Nephron (organoid): ENCODE data around the gene NLRP6.
"Not testable (repeated sequence)": the region's sequence is repeated elsewhere in the genome, so short reads cannot be mapped to it uniquely, and the experiment has no call there.

Experiments
- H3K27ac Mint-ChIP-seq, 3 experiments: 2 replicates each; pipeline ENCODE4 v1.8.0; 2020; ENCODE audit warnings: mixed read lengths in 3 of 3, mild to moderate bottlenecking in 2 of 3, moderate library complexity in 1 of 3
- H3K27me3 Mint-ChIP-seq: 2 replicates; pipeline ENCODE4 v1.8.0; 2021; ENCODE audit warnings: low read depth, mild to moderate bottlenecking, moderate library complexity, mixed read lengths
- H3K36me3 Mint-ChIP-seq: 2 replicates; pipeline ENCODE4 v1.8.0; 2020; ENCODE audit warnings: low read depth, mixed read lengths
- H3K4me1 Mint-ChIP-seq: 2 replicates; pipeline ENCODE4 v1.8.0; 2020; ENCODE audit warnings: mixed read lengths
- H3K4me3 Mint-ChIP-seq, 3 experiments: 2 replicates each; pipeline ENCODE4 v1.8.0; 2020; ENCODE audit warnings: mild to moderate bottlenecking in 3 of 3, mixed read lengths in 3 of 3, moderate library complexity in 2 of 3
- H3K9me3 Mint-ChIP-seq: 2 replicates; pipeline ENCODE4 v1.8.0; 2020; ENCODE audit warnings: mixed read lengths
- CTCF ChIP-seq, 3 experiments: fragments of 200-600 bp; sonication (generic); IDR thresholded peaks; one replicate each; pipeline ENCODE4 v1.5.0; 2021; ENCODE audit warnings: antibody characterized with exemption in 3 of 3; ENCODE audit not compliant: unreplicated experiment in 3 of 3

Gene NLRP6

GRCh38 chr11:324156-324555 is 45.9 kb downstream of the NLRP6 start:
- H3K27me3 Mint-ChIP-seq = no peaks in the 10 kb centered on the region
- TF ChIP-seq CTCF (IDR thresholded peaks at IDR 0.05; ENCODE audit: unreplicated experiment in 3 of 3) = no peak

DNA sequence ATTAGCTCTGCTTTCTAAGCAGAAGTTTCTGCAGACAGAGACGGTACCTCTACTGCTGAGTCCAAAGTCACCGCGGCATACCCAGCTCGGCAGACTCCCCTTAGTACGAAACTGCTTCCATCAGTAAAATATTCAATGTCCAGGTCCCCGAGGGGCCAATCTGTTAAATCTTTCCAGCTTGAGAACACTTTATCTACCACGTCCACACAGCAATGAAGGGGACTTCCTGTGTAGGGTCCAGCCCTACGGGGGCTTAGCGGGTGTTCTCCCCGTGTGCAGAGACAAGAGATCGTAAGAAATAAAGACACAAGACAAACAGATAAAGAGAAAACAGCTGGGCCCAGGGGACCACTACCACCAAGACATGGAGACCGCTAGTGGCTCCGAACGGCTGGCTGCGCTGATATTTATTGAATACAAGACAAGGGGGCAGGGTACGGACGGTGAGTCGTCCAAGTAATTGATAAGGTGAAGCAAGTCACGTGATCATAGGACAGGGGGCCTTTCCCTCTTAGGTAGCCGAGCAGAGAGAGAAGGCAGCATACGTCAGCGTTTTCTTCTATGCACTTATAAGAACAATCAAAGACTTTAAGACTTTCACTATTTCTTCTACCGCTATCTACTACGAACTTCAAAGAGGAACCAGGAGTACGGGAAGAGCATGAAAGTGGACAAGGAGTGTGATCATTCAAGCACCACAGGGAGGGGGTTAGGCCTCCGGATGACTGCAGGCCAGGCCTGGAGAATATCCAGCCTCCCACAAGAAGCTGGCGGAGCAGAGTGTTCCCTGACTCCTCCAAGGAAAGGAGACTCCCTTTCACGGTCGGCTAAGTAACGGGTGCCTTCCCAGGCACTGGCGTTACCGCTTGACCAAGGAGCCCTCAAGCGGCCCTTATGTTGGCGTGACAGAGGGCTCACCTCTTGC is 46.6 kb downstream of the NLRP6 start:
- H3K4me3 Mint-ChIP-seq = peak overlapping the region; percentile 22 to 62 (median 43)
- not testable (repeated sequence) for H3K9me3 Mint-ChIP-seq, H3K36me3 Mint-ChIP-seq, H3K27me3 Mint-ChIP-seq
- peaks cover 53% of the 10 kb centered on the region for H3K4me1 Mint-ChIP-seq
- H3K27ac Mint-ChIP-seq = peak overlapping the region; percentile 96 to 98 (median 97)

More at GRCh38 chr11:324156-324555, 45.9 kb downstream of the NLRP6 start:
- Mint-ChIP-seq H3K4me1 (peaks cover 50% of the 10 kb centered on the region), H3K36me3 (no peaks in the 10 kb centered on the region), H3K27ac (peak overlapping the region; percentile 96 to 98 (median 97)), H3K9me3 (no peaks in the 10 kb centered on the region), H3K4me3 (peak overlapping the region; percentile 22 to 62 (median 43))

DNA sequence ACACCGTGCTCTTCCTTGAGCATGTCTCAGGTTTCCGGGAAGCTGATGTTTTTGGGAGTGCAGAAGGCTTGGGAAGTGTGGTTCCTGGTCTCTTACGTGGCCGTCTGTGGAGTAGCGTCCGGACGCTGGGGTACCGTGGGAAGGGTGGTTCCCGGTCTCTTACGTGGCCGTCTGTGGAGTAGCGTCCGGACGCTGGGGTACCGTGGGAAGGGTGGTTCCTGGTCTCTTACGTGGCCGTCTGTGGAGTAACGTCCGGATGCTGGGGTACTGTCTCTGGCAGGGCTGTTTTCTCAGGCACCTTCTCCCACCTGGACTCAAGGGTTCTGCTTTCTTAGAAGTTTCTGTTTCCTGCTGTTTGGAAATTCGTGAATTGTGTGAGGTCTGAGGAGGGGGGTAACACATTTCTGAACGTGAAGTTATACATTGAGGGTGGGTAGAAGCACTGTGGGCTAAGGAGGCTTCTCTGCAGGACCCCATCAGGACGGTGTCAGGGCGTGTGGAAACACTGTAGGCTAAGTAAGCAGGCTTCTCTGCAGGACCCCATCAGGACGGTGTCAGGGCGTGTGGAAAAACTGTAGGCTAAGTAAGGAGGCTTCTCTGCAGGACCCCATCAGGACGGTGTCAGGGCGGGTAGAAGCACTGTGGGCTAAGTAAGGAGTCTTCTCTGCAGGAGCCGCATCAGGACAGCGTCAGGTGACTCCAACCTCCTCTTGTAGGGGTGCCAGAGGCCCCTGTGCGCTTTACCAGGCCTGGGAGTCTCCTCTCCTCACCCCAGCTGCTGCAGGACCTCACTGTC is 47.8 kb downstream of the NLRP6 start:
- peak overlapping the region; percentile 96 to 98 (median 97) for H3K27ac Mint-ChIP-seq
- H3K9me3 Mint-ChIP-seq = no peaks in the 10 kb centered on the region
- no peak for TF ChIP-seq CTCF (IDR thresholded peaks at IDR 0.05; ENCODE audit: unreplicated experiment in 3 of 3)
- H3K36me3 Mint-ChIP-seq = no peaks in the 10 kb centered on the region
- no peaks in the 10 kb centered on the region for H3K27me3 Mint-ChIP-seq
- H3K4me3 Mint-ChIP-seq = peak overlapping the region in 2 of 3 experiments; percentile 21 to 53
- H3K4me1 Mint-ChIP-seq = peaks cover 48% of the 10 kb centered on the region

DNA sequence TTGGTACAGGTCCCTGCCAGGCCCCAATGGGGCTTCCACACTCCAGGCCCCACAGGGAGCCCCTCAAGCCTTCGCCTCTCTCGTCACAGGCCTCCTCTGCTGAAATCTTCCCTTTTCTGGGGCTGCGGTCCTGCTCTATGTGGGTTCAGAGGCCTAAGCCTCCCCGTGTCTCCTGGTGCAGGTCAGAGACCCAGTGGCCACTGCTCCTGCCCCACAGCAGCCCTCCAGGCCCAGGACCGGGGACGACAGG is 48.3 kb downstream of the NLRP6 start:
- no peak for TF ChIP-seq CTCF (IDR thresholded peaks at IDR 0.05; ENCODE audit: unreplicated experiment in 3 of 3)
- H3K27me3 Mint-ChIP-seq = no peaks in the 10 kb centered on the region

GRCh38 chr11:326842-327580 is 48.8 kb downstream of the NLRP6 start:
- no peaks in the 10 kb centered on the region for H3K27me3 Mint-ChIP-seq
- H3K27ac Mint-ChIP-seq = peak overlapping the region; percentile 96 to 98 (median 97)
- no peaks in the 10 kb centered on the region for H3K36me3 Mint-ChIP-seq
- TF ChIP-seq CTCF (IDR thresholded peaks at IDR 0.05; ENCODE audit: unreplicated experiment in 3 of 3) = no peak
- peak overlapping the region; percentile 36 to 47 (median 43) for H3K4me3 Mint-ChIP-seq
- no peaks in the 10 kb centered on the region for H3K9me3 Mint-ChIP-seq
- H3K4me1 Mint-ChIP-seq = peaks cover 52% of the 10 kb centered on the region

More for the DNA sequence above, 48.3 kb downstream of the NLRP6 start:
- peak overlapping the region; percentile 96 to 98 (median 97) for H3K27ac Mint-ChIP-seq
- no peaks in the 10 kb centered on the region for H3K36me3 Mint-ChIP-seq
- H3K4me1 Mint-ChIP-seq = peaks cover 52% of the 10 kb centered on the region
- H3K9me3 Mint-ChIP-seq = no peaks in the 10 kb centered on the region
- peak overlapping the region in 1 of 3 experiments; percentile 43 for H3K4me3 Mint-ChIP-seq

DNA sequence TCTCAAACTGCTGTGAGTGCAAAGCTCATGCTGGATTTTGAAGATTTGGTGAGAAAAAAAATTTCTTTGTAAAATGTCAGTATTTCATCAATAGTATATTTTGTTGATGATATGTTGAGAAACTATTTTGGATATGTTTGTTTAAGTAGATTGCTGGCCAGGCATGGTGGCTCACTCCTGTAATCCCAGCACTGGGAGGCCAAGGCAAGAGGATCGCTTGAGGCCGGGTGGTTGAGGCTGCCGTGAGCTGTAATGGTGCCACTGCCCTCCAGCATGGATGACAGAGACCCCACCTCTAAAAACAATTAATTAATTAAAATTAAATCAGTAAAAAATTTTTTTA is 49.3 kb downstream of the NLRP6 start:
- no peaks in the 10 kb centered on the region for H3K36me3 Mint-ChIP-seq
- no peak for TF ChIP-seq CTCF (IDR thresholded peaks at IDR 0.05; ENCODE audit: unreplicated experiment in 3 of 3)
- H3K27me3 Mint-ChIP-seq = no peaks in the 10 kb centered on the region
- H3K27ac Mint-ChIP-seq = peak overlapping the region; percentile 96 to 98 (median 97)
- H3K4me1 Mint-ChIP-seq = peaks cover 52% of the 10 kb centered on the region
- no peaks in the 10 kb centered on the region for H3K9me3 Mint-ChIP-seq
- peak overlapping the region in 2 of 3 experiments; percentile 36 to 47 for H3K4me3 Mint-ChIP-seq
